ENCODE results near the gene TPRA1. TPM values are rescaled to one million over a fixed set of nuclear protein-coding genes. Genes with fewer than 3 reads are reported as not detected.

The TPRA1 gene
- total RNA-seq, 1 experiment from 2014 or later = 35.1 TPM

GRCh38 chr3:127534564-127534963, 56.0 kb downstream of the TPRA1 start:
- no peak for TF ChIP-seq SIN3A (IDR thresholded peaks at IDR 0.05; ENCODE audit: low read depth)
- TF ChIP-seq POLR2A (IDR thresholded peaks at IDR 0.05; ENCODE audit: borderline replicate concordance, extremely low read depth, insufficient read depth, insufficient read length) = no peak
- TF ChIP-seq CTCF (IDR thresholded peaks at IDR 0.05 in 2 of 3, conservative IDR thresholded peaks at IDR 0.05 in 1 of 3; ENCODE audit: borderline replicate concordance in 1 of 3, insufficient read depth in 1 of 3, low read depth in 2 of 3, low read length in 2 of 3) = no peak
- no peak for TF ChIP-seq CBX3 (IDR thresholded peaks at IDR 0.05; ENCODE audit: low read depth)
- TF ChIP-seq EZH2phosphoT487 (IDR thresholded peaks at IDR 0.05; ENCODE audit: borderline replicate concordance) = no peak
- TF ChIP-seq SP1 (IDR thresholded peaks at IDR 0.05; ENCODE audit: low read depth) = no peak
- no peak for TF ChIP-seq CEBPB (IDR thresholded peaks at IDR 0.05; ENCODE audit: low read depth)
- no peak for TF ChIP-seq RAD21 (IDR thresholded peaks at IDR 0.05; ENCODE audit: low read depth)
- no peak for TF ChIP-seq ZBTB33 (IDR thresholded peaks at IDR 0.05; ENCODE audit: extremely low read depth, insufficient replicate concordance, low read length)
- TF ChIP-seq EGR1 (IDR thresholded peaks at IDR 0.05; ENCODE audit: low read depth) = no peak
- no peak for TF ChIP-seq SRF (IDR thresholded peaks at IDR 0.05; ENCODE audit: low read depth)
- TF ChIP-seq ZNF274 (IDR thresholded peaks at IDR 0.05; ENCODE audit: low read depth, low read length) = no peak
- TF ChIP-seq ATF3 (IDR thresholded peaks at IDR 0.05) = no peak
- TF ChIP-seq REST (IDR thresholded peaks at IDR 0.05; ENCODE audit: low read depth) = no peak
- no peak for TF ChIP-seq JUND (IDR thresholded peaks at IDR 0.05)
- no peak for TF ChIP-seq POLR2AphosphoS5 (IDR thresholded peaks at IDR 0.05; ENCODE audit: low read depth, low read length)
- H3K9me2 ChIP-seq (ENCODE audit: insufficient read depth) = no peaks in the 10 kb centered on the region
- H3K36me3 ChIP-seq (ENCODE audit: control insufficient read depth in 1 of 2, insufficient read depth in 2 of 2, low read length in 2 of 2) = no peaks in the 10 kb centered on the region
- RAD21 ChIA-PET (ENCODE audit: low non-redundant PET in 1 of 2, low total read pairs in 2 of 2, uncharacterized antibody in 2 of 2, unreplicated experiment in 2 of 2) = no interaction called here
- H4K20me1 ChIP-seq (ENCODE audit: insufficient read depth) = no peaks in the 10 kb centered on the region
- peaks cover 6% of the 10 kb centered on the region; the same call in 1 of the 2 replicates for H3K27me3 ChIP-seq (ENCODE audit: insufficient read depth, low read length)
- intact Hi-C loops (cut with micrococcal nuclease) = no loop called here
- no peak overlapping the region for H2AFZ ChIP-seq (ENCODE audit: low read depth, low read length, poor library complexity, severe bottlenecking)
- H3K4me2 ChIP-seq (ENCODE audit: low read length) = no peak overlapping the region
- H3K9me3 ChIP-seq (ENCODE audit: control insufficient read depth in 1 of 2, insufficient read depth in 1 of 2, low read depth in 1 of 2, low read length in 2 of 2) = no peaks in the 10 kb centered on the region
- no peaks in the 10 kb centered on the region for H3K4me1 ChIP-seq (ENCODE audit: control insufficient read depth in 1 of 2, insufficient read depth in 2 of 2, low read length in 2 of 2)
- POLR2A ChIA-PET = no interaction called here
- no peak for ATAC-seq
- no peaks in the 10 kb centered on the region for H3K79me2 ChIP-seq (ENCODE audit: insufficient read depth, low read length)
- no peak overlapping the region for H3K27ac ChIP-seq (ENCODE audit: low read depth, low read length)
- DNase-seq (ENCODE audit: low read depth, low spot score) = no peak
- no peak overlapping the region for H3K9ac ChIP-seq (ENCODE audit: low read length)
- BruUV-seq (replicated peaks) = no TSS peak
- CTCF ChIA-PET = no interaction called here
- H3K4me3 ChIP-seq (replicated peaks in 1 of 2; ENCODE audit: low read depth in 1 of 2, low read length in 2 of 2) = no peak overlapping the region
